WI38 (cell line): ENCODE measurements around the gene TLR9.

Experiments used
- H3K4me3 ChIP-seq: 2 replicates; pipeline ENCODE4 v1.5.1; 2011; ENCODE audit warnings: low read depth, mild to moderate bottlenecking, control low read depth, low read length
- TF ChIP-seq, protein P1 (sequence below): IDR thresholded peaks from 2 replicates; pipeline ENCODE4 v1.5.1; 2012; ENCODE audit warnings: low read depth, mild to moderate bottlenecking, control low read depth, low read length

TLR9 gene

GRCh38 chr3:52230461-52230860, 5.0 kb upstream of the TLR9 start:
- TF ChIP-seq, protein P1, sequence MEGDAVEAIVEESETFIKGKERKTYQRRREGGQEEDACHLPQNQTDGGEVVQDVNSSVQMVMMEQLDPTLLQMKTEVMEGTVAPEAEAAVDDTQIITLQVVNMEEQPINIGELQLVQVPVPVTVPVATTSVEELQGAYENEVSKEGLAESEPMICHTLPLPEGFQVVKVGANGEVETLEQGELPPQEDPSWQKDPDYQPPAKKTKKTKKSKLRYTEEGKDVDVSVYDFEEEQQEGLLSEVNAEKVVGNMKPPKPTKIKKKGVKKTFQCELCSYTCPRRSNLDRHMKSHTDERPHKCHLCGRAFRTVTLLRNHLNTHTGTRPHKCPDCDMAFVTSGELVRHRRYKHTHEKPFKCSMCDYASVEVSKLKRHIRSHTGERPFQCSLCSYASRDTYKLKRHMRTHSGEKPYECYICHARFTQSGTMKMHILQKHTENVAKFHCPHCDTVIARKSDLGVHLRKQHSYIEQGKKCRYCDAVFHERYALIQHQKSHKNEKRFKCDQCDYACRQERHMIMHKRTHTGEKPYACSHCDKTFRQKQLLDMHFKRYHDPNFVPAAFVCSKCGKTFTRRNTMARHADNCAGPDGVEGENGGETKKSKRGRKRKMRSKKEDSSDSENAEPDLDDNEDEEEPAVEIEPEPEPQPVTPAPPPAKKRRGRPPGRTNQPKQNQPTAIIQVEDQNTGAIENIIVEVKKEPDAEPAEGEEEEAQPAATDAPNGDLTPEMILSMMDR, result no peak

GRCh38 chr3:52229656-52230055, 4.2 kb upstream of the TLR9 start:
- H3K4me3 ChIP-seq, result no peak overlapping the region
- TF ChIP-seq, protein P1, result no peak

More at GRCh38 chr3:52230461-52230860, 5.0 kb upstream of the TLR9 start:
- H3K4me3 ChIP-seq, result no peak overlapping the region

GRCh38 chr3:52228751-52229291, 3.4 kb upstream of the TLR9 start:
- no peak overlapping the region for H3K4me3 ChIP-seq
- TF ChIP-seq, protein P1, result no peak

- TF ChIP-seq, protein P1, result no peak
- H3K4me3 ChIP-seq, result no peak overlapping the region
These were observed 2.8 kb upstream of the TLR9 start for GRCh38 chr3:52228266-52228665.

DNA sequence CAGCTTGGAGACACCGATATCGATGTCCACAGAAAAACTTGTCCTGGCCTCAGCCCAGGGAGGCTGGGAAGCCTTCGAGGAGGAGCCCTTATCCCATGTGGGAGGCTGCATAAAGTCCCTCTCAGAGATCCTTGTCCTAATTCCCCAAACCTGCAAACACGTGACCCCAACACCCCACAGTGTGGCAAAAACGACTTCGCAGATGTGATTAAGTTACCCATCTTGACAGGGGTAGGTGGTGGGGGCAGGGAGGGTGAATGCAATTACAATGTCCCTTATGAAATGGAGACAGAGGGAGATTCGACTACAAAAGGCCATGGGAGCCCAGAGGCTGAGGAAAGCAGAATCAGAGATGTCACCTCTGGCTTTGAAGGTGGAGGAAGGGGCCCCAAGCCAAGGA, 2.3 kb upstream of the TLR9 start:
- H3K4me3 ChIP-seq, result no peak overlapping the region
- TF ChIP-seq, protein P1, result no peak

- TF ChIP-seq, protein P1, result no peak
- no peak overlapping the region for H3K4me3 ChIP-seq
These were observed 1.7 kb upstream of the TLR9 start for GRCh38 chr3:52227117-52227516.

GRCh38 chr3:52226229-52226817, 878 bp upstream of the TLR9 start:
- TF ChIP-seq, protein P1, result no peak
- H3K4me3 ChIP-seq, result no peak overlapping the region
